ENCODE data around the gene OR10G8.

The OR10G8 gene

DNA sequence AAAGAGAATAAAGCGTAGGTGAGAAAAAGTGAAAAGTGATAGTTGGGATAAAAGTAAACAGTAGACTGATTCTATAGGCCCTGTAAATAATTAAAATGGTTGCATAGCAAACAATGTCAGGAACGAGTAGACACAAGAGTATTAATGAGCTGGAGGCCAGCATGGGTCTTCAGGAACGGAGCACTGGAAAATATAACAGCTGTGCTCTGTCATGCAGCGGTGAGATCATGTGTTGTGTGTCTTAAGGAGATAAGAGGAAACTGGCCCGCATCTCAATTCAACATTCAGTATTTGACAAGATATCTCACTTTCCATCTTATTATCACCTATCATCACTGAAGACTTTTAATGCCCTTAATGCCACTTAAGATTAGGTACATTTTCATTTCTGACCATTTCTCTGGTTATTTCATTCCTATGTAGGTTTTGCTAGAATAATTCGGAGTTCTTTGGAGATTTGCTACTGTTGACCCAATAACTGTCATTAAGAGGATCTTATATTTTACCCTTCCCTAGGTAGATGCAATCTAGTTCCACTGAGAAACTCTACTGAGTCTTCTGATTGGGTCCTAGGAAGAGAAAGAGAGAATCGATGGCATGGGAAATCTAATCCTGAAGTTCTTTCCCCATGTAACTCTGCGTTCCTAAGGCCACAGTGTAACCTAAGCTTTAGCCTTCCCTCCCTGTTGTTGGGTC, 53.2 kb downstream of the OR10G8 start:
- DNase-seq = no peak
